HG03159 (cell line): ENCODE data around the gene ZNF584.

Experiments used
- ATAC-seq: cut with Tn5 transposase; IDR thresholded peaks from one replicate; pipeline ENCODE4 v1.9.1; 2021; ENCODE audit warnings: mild to moderate bottlenecking, moderate library complexity; ENCODE audit not compliant: unreplicated experiment

The ZNF584 gene

DNA sequence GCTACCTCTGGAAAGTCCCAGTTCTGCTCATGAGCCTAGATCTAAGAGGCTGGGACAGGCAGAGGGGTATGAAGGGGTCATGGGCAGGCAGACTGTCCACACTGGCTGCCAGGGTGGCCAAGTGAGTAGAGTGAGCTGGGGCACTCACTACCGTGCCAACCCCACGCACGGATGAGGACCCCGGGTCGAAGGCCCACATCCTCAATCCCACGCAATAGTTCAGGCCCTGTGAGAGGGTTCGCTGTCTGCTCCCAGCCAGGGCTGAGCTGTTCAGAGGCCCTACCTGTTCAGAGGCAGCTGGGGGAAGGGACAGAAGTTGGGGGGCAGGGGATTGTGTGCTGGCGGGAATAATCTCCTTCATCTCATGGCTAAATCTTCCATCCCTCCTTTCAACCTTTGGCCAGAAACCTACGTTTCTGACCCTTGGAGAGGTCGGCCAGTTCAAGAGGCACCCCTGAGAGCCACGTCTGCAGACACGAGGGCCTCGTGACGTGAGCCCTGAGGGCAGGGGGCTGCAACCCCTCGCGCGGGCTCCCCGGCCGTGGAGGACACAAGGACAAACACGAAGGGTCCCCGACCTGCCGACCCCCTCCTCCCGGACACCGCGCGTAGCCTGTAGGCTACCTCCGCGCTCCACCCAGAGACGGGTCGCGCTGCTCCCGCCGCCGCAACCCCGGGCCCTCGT is 22.4 kb upstream of the ZNF584 start:
- peak; percentile 10 for ATAC-seq

DNA sequence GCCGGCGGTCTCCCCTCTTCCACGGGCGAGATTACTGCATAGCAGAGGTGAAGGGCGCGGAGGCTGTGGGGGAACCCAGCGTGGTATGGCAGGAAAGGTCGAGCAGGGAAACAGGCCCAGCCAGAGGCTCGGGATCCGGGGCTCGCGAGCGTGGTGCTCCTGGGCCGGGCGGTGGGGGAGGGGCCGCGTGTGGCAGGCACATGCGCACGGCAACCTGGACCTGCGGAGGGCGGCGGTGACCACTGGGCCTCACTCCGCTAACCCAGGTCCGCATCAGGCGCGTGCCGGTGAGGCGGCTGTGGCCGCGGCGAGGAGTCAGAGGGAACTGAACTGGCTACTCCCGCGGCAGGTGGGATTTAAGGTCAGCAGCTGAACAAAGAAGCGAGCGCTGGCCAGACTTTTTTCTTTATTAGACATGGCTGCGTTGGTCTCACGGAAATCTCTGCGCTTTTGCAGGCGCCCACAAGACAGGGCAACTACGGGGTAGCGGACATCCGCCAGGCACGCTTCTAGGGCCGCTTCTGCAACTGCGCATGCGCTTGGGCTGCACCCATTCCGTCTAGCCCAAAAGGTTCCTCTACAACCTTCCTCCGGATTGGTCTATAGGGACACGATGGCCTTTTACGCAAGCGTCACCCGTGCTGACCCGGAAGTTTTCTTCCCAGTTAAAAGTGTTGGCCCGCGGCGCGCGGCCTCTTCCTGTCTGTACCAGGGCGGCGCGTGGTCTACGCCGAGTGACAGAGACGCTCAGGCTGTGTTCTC is 21.7 kb upstream of the ZNF584 start, which contains the start of gene RPS5:
TSS of gene RPS5 (plus strand) at position 694 of the 762 bp plus-strand sequence. CDS start 869 bp downstream, outside the sequence.
- peak; percentile 81 for ATAC-seq

DNA sequence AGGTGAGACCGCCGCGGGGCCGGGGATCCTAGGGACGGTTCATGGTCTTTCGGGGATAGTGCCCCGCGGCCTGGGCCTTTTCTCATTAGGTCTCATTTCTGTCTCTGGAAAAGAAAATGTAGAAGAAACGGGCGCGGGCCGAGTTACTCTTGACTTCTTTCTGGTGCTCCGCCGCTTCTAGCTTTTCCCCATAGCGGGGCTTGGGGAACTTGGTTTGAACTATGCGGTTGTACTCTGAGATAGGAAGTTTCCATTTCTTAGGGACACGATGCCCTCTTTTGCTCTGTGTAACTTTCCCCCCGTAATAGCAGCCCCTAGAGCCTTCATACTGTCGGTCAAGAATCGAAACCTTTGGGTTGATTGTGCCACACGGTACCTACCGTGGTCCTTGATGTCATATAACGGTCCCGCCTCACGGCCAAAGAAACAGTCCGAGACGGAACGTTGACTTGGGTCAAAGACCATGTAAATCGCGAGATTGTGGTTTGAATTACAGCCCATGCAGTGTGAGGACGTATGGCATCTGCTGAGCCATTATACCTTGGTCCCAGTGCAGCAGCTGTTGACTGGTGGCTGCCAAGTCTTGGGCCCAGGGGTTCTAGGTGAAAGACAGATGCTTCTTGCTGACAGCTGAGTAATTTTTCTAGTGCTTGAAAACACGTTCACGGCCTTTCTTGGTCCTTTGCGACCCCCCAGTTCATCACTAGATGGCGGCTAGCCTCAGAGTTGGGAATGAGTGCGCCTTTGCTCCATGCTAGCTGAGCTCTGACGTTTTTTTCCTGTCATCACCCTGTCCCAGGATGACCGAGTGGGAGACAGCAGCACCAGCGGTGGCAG is 20.9 kb upstream of the ZNF584 start:
- no peak for ATAC-seq

DNA sequence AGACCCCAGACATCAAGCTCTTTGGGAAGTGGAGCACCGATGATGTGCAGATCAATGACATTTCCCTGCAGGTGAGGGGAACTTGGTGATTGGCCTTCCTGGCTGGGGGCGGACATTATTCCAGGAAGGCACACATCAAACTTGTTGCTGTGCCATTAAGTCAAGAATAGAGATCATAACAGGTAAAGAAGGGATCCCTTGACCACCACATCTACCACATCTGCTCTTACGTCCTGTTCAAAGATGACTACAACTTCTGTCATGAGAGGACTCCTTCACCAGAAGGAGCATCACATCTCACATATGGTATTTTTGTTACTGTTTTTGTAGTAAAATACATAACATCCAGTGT is 20.3 kb upstream of the ZNF584 start:
- ATAC-seq = no peak

DNA sequence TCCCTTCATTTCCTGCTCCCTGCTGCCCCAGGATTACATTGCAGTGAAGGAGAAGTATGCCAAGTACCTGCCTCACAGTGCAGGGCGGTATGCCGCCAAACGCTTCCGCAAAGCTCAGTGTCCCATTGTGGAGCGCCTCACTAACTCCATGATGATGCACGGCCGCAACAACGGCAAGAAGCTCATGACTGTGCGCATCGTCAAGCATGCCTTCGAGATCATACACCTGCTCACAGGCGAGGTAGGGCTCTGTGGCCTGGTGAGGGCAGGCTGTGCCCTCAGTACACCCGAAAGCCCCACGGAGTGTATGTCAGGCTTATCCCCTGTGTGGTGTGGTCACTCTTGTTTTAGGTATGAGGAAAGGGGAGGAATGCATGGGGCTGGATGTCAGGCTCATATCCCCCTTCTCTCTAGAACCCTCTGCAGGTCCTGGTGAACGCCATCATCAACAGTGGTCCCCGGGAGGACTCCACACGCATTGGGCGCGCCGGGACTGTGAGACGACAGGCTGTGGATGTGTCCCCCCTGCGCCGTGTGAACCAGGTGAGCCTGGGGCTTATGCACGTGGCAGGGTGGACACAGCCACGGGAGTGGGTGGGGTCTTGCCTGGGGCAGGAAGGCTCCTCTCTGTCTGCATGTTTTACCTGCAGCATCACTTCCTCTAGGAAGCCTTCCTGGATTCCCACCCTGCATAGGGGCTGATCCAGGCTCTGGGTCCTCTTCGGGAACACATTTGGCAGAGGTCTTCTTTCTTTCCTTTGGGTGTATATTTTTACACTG is 15.3 kb upstream of the ZNF584 start:
- ATAC-seq = no peak

DNA sequence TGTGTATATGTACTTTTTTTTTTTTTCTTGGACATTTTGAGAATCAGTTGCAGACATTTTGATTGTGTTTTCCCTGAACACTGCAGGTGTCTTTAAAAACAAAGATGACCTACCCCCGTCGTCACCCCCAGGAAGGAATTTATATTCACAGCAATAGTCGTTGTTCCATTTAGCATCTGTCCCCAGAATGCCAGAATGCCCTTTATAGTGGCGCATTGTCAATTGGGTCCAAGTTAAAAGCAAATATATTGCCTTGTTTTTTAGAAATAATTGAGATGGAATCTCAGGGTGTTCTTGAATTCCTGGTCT is 14.8 kb upstream of the ZNF584 start:
- no peak for ATAC-seq

DNA sequence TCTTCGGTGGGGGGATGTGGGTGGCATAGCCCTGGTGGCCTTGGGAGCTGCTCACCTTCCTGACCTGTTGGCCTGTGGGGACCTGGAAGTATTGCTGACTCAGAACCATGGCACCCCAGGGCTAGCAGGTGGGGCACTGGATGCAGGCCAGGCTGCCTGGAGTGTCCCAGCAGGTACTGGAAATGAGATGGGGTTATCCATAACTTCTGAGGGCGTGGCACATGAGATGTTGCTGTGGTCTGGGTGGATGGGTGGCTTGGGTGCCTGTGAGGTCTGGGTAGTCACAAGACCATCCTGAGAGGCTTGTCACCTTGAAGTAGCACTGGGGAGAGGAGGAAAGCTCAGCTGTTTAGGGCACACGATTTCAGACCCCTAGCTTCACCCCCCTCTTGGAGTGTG is 13.6 kb upstream of the ZNF584 start:
- ATAC-seq = no peak

DNA sequence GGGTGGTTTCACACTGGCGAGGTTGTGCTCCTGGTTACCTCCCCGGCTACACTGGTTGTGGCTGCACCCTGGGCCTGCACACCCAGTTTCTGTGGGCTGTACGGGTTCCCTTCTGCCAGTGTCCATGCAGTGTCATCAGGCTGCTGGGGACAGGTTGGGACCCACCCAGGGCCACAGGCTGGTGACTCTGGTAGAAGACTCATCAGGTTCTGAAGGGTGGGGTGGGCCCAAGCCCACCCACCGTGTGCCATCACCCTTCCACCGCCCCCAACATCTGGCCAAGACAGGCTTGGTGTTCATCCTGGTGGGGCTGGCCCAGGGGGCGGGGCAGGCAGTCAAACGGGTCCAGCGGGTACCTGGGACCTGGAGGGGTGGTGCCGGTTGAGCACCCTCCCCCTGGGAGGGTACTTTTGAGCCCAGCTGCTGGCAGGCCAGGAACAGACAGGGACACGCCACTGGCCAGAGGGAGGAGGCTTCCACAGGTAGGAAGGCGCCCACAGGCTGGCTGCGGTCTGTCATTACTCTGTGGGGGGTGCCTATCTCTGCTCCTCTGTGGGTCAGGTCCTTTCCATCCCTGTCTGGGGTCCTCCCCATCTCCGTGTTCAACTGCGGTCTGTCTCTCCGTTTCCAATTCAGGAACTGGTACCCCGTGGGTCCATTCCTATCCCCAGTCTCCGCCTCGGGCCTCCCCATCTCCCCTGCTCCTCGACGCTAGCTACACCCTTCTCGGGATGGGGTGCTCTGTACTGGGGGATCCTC is 13.1 kb upstream of the ZNF584 start, which contains the start of gene RNF225:
TSS of gene RNF225 (plus strand) at position 437 of the 759 bp plus-strand sequence. CDS start 434 bp downstream, outside the sequence.
- ATAC-seq = no peak

DNA sequence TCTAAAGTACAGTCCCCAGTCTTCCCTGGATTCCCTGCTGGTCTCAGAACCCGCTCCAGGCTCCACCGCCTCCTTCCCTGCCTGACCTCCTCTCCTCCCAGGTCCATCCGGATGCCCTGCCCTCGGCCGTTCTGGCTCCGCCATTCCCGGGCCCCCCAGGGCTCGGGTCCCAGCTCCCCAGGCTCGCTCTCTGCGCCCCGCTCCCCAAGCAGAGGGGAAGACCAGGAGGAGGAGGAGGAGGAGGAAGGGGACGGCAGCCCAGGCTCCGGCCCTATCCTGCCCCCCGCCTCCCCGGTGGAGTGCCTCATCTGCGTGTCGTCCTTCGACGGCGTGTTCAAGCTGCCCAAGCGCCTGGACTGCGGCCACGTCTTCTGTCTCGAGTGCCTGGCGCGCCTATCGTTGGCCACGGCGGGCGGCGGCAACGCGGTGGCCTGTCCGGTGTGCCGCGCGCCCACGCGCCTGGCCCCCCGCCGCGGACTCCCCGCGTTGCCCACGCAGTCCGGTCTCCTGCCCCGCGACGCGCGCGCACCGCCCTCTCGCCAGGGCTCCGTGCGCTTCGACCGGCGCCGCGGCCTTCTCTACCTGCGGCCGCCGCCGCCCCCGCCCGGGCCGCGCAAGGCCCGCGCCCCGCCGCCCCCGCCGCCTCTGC is 12.3 kb upstream of the ZNF584 start:
- ATAC-seq = no peak

DNA sequence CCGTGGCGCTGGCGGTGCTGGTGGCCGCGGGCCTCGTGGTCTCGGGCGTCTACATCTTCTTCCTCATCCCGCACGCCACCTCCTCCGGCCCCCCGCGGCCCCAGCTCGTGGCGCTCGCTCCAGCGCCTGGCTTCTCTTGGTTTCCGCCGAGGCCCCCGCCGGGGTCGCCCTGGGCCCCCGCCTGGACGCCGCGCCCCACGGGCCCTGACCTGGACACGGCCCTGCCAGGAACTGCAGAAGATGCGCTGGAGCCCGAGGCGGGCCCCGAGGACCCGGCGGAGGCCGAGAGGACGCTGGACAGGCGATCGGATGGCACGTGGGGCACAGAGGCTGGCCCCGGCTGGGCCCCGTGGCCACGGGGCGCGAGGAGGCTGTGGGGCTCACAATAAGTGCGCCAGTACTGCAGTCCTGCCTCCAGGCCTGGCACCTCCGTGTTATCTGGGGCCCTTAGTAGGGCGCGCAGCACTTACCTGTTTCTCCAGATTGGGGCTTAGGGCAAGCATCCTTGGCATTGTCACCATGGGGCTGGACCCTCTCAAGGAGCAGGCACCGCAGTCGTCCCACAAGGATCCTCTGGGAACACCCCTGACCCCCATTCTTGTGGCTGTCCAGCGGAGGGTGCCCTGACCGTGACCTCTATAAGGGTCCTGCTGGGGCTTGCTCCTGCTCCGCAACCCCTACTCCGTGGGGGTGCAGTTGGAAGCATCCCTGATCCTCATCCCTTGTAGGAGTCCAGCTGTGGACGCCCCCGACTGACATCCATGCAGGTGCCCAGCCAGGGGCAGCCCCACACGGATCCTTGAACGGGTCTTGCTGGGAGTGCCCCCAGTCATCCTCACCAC is 11.5 kb upstream of the ZNF584 start:
- ATAC-seq = no peak

DNA sequence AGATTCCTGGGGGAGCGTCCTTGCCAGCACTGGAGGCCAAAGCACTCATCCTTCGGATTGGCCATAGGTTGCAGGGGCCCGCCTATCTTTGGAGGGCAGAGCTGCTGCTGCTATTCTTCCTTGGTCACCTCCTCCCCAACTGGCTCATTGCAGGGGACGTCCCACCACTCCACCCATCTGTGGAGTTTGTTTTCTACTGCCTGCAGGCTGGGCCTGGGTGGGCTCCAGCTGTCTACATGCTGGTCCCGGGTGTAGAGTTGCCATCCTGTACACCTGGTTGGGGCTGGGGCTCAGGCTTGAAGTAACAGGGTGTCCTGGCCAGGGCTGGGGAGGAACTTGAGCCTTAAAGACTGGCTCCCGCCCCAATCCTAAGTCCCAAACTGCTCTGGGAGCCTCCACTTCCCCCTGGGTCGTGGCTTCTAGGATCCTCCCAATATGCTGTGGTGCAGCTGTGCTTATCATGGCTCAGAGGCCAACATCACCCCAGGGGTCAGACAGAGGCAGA is 10.9 kb upstream of the ZNF584 start:
- no peak for ATAC-seq

DNA sequence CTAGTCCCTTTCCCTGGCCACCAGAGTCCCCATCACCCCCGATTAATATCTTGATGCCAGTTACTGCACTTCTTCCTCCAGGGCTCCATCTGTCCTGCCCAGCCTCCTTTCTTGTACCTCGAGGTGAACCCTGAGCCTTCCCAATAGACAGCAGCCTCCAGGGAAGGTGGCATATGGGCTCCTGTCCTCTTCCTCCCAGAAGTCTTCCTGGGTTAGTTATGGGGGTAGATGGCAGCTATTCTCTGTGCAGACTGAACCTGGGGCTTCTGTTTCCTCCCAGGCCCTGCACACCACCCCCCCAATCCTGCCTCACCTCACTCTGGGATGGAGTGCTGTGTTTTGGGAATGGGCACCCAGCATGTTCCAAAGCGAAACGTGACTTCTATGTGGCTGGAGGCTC is 10.4 kb upstream of the ZNF584 start:
- no peak for ATAC-seq

DNA sequence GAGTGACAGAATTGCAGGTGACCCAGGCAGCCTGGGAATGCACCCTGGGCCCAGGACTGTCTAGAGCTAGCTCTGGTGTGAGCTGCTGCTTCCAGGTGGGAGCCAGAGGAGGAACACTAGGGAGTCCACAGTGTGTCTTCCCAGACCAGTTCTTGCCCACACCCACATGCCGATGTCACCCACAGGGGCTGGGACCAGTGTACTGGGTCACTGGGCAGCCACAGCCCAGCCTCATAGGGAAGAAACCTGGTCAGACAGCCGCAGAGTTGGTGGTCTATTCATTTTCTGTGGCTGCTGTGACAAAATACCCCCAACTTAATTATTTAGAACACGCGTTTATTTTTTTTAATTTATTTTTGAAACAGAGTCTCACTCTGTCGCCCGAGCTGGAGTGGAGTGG is 9.9 kb upstream of the ZNF584 start:
- ATAC-seq = no peak

DNA sequence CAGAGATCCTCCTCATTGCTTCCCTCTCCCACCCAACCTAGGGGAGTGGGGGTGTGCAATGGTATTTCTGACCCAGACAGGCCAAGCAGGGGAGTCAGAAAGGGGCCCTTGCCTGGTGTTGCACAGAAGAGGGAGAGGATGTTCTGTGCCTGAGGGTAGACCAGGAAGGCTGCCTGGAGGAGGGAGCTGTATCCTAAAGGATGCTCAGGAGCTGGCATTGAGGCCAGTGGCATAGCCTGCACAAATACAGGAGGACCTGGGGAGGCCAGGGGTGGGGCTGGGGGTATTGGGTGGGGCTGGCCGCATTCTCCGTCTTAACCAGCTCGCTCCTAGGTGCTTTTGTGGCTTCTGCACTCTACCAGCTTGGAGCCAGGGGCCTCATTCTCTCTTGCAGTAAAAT is 8.5 kb upstream of the ZNF584 start:
- no peak for ATAC-seq

DNA sequence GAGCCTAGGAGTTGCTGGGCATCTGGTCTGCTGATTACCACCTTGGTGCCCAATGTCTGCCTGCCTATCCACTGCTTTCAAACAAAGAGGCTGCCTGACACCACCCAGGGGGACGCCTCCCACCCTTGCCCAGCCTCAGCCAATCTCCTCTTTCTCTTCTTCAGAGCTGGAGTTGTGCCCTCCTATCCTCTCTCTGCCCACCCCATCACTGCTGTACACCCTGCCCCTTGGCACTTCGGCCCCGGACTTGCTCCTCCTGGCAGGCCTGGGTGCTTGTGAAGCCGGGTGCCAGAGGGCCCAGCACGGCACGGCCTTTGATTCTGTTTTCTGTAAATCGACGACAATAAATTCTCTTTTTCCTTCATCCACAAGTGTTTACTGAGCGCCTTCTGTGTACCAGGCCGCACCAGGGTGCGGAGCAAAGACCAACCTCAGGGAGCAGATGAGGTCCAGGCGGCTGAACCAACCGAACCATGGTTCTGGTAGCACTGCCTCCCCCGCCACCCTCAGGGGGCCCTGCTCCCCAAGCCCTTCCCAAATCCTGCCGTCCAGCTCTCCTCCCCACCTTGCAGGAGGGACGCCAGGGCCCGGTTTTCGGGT is 8.0 kb upstream of the ZNF584 start:
- no peak for ATAC-seq

DNA sequence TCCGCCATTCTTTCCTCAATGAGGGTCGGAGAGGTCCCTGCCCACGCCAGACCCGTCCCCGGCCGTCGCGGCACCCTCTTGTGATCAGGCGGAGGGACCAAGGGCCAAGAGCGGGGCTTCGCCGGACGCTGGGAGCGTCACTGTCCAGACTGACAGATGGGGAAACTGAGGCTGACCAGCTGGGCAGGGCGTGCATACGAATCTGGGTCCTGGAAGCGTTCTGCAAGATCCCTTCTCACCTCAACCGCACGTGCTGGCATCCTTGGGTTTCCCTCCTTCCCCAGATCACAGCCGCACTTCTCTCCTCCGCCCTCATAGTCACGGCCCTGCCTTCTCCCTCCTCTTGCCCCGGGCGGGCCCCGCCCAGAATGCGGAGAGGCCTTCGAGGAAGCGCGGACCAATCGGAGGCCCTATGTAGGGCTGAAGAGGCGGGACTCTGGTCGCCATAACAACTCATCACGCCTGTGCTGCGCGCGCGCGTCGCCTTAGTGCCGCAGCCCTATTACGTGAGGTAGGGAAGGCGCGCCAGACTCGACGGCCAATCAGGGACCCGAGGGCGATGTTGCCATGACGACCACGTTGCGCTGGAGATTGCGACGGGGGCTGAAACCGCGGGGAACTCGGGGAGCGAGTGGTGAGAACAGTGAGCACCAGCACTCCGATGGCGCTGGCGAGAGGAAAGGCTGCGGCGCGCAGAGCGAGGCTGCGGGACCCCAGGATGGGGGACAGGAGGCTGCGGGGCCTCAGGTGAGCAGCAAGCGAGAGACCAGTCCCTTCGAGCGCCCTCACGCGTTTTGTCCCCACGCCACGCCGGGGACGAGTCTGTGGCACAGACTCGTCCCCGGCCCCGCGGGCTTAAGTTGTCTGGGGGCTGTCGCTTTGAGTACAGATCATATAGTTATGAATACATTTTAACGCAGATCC is 7.3 kb upstream of the ZNF584 start:
- ATAC-seq = peak; percentile 98

DNA sequence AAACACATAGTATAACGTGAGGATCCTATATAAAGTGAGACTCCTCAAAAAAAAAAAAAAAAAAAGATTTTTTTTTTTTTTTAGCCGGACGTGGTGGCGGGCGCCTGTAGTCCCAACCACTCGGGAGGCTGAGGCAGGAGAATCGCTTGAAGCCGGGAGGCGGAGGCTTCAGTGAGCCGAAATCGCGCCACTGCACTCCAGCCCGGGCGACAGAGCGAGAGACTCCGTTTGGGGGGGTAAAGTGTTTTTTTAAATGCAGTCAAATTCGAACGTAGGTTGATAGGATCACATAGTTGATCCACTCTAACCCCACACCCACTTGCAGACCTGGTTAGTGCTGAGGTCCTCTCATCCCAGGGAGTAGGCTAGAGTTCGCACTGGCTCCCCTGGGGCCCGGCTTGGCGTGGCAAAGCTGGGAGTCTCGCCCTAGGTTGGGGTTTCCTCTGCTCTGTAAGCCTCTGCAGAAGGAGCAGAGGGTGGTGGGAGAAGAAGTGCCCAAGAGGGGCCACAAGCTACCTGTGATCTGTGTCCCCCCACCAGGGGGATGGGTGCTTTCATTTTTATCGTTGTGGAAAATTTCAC is 6.5 kb upstream of the ZNF584 start:
- no peak for ATAC-seq
